ENCODE measurements around the gene SETBP1. TPM values are rescaled to one million over a fixed set of nuclear protein-coding genes. Genes with fewer than 3 reads are reported as not detected.
A peak's percentile ranks its signal among the peaks of the same experiment; 100 is the strongest.

The SETBP1 gene
- total and polyA plus RNA-seq, 9 of the 15 experiments (the other 6 are each of a cell fraction or from before 2014, with no cell fraction given): under 0.01 to 0.13 (median 0.04) TPM

DNA sequence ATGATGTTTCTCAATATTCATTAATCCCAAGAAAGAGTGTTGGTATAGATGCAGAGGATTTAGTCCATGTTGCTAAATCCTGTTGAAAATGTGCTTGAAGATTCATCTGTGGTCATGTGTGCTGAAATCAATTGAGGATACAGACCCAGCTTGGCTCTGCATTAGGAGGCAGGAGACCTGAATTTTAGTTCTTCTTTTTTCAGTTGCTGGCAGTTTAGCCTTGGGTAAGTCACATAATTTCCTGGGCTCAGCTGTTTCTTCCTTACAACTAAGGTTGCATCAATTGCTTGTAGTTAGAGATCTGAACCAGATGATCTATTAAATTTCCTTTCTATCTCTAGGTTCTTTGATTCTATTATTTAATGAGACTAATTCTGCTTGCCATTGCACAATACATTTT, 54.4 kb downstream of the SETBP1 start:
- BruUV-seq (replicated peaks): no TSS peak
- H3K4me2 ChIP-seq (ENCODE audit: insufficient read depth, low read length): no peak overlapping the region
- in situ Hi-C loops (cut with MboI): no loop called here

More for the DNA sequence above, 54.4 kb downstream of the SETBP1 start:
- ChIA-PET POLR2A (no interaction called here), CTCF (ENCODE audit: low intra/inter-chr PET ratio) (no interaction called here)
- intact Hi-C loops (cut with micrococcal nuclease): no loop called here
- H3K9ac ChIP-seq (ENCODE audit: insufficient read depth in 1 of 2, low read depth in 2 of 2, low read length in 2 of 2): no peak overlapping the region
- no peaks in the 10 kb centered on the region for H3K79me2 ChIP-seq (ENCODE audit: control insufficient read depth, insufficient read depth, low read length)
- H3K4me1 ChIP-seq (replicated peaks in 1 of 2; ENCODE audit: control insufficient read depth in 2 of 2, insufficient read depth in 2 of 2, low read length in 2 of 2): peaks cover 6 to 32% of the 10 kb centered on the region in 2 experiments; a peak in 3 of 5 replicates
- FAIRE-seq (no peak), DNase-seq (ENCODE audit: extremely low read depth in 1 of 4, low spot score in 3 of 4) (no peak), ATAC-seq (no peak)
- no peaks in the 10 kb centered on the region for H4K20me1 ChIP-seq (replicated peaks; ENCODE audit: control insufficient read depth, insufficient read depth, low read length)
- no peaks in the 10 kb centered on the region for H3K9me1 ChIP-seq (ENCODE audit: control insufficient read depth, insufficient read depth, low read length)
- no peaks in the 10 kb centered on the region for H3K9me3 ChIP-seq (replicated peaks; ENCODE audit: control insufficient read depth, insufficient read depth, low read depth, low read length)
- no peak overlapping the region for H3K4me3 ChIP-seq
- no peaks in the 10 kb centered on the region for H3K36me3 ChIP-seq (ENCODE audit: control insufficient read depth, insufficient read depth, low read length)
- no peaks in the 10 kb centered on the region for H3K27me3 ChIP-seq (ENCODE audit: control insufficient read depth in 2 of 2, insufficient read depth in 2 of 2, low read length in 2 of 2)
- 0 out of 2 replicates have a peak overlapping the region, but pooled peaks have one; percentile 22 for H2AFZ ChIP-seq (ENCODE audit: low read depth, low read length)
- TF ChIP-seq ADNP (tag; IDR thresholded peaks at IDR 0.05): no peak
- TF ChIP-seq, protein P1, sequence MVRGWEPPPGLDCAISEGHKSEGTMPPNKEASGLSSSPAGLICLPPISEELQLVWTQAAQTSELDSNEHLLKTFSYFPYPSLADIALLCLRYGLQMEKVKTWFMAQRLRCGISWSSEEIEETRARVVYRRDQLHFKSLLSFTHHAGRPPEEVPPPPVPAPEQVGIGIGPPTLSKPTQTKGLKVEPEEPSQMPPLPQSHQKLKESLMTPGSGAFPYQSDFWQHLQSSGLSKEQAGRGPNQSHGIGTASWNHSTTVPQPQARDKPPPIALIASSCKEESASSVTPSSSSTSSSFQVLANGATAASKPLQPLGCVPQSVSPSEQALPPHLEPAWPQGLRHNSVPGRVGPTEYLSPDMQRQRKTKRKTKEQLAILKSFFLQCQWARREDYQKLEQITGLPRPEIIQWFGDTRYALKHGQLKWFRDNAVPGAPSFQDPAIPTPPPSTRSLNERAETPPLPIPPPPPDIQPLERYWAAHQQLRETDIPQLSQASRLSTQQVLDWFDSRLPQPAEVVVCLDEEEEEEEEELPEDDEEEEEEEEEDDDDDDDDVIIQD (CRISPR knock-in tag; IDR thresholded peaks at IDR 0.05): no peak
- no peak for TF ChIP-seq ZNF707 (CRISPR knock-in tag; conservative IDR thresholded peaks at IDR 0.05)
- TF ChIP-seq NFYB (IDR thresholded peaks at IDR 0.05; ENCODE audit: extremely low read depth, insufficient read length): no peak
- TF ChIP-seq ARHGAP35 (IDR thresholded peaks at IDR 0.05; ENCODE audit: partially characterized antibody): no peak
- TF ChIP-seq SREBF2 (CRISPR knock-in tag; IDR thresholded peaks at IDR 0.05): no peak
- TF ChIP-seq, protein P2, sequence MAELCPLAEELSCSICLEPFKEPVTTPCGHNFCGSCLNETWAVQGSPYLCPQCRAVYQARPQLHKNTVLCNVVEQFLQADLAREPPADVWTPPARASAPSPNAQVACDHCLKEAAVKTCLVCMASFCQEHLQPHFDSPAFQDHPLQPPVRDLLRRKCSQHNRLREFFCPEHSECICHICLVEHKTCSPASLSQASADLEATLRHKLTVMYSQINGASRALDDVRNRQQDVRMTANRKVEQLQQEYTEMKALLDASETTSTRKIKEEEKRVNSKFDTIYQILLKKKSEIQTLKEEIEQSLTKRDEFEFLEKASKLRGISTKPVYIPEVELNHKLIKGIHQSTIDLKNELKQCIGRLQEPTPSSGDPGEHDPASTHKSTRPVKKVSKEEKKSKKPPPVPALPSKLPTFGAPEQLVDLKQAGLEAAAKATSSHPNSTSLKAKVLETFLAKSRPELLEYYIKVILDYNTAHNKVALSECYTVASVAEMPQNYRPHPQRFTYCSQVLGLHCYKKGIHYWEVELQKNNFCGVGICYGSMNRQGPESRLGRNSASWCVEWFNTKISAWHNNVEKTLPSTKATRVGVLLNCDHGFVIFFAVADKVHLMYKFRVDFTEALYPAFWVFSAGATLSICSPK (IDR thresholded peaks at IDR 0.05; ENCODE audit: borderline replicate concordance): no peak
- TF ChIP-seq TSC22D4 (tag; IDR thresholded peaks at IDR 0.05): no peak
- no peak for TF ChIP-seq ZSCAN32 (CRISPR knock-in tag; IDR thresholded peaks at IDR 0.05)
- TF ChIP-seq, protein P3, sequence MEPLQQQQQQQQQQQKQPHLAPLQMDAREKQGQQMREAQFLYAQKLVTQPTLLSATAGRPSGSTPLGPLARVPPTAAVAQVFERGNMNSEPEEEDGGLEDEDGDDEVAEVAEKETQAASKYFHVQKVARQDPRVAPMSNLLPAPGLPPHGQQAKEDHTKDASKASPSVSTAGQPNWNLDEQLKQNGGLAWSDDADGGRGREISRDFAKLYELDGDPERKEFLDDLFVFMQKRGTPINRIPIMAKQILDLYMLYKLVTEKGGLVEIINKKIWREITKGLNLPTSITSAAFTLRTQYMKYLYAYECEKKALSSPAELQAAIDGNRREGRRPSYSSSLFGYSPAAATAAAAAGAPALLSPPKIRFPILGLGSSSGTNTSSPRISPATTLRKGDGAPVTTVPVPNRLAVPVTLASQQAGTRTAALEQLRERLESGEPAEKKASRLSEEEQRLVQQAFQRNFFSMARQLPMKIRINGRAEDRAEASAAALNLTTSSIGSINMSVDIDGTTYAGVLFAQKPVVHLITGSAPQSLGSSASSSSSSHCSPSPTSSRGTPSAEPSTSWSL (CRISPR knock-in tag; IDR thresholded peaks at IDR 0.05; ENCODE audit: borderline replicate concordance): no peak
- TF ChIP-seq ZNF311 (CRISPR knock-in tag; IDR thresholded peaks at IDR 0.05): no peak
- no peak overlapping the region for H3K27ac ChIP-seq (ENCODE audit: extremely low read depth, low read depth, low read length)
